Thoracic aorta (tissue), 2 donors: ENCODE results near the gene PHF2. TPM values are rescaled to one million over a fixed set of nuclear protein-coding genes. Genes with fewer than 3 reads are reported as not detected.
"Not testable (repeated sequence)": the region's sequence is repeated elsewhere in the genome, so short reads cannot be mapped to it uniquely, and the experiment has no call there.

Source experiments
- ATAC-seq: fragments of 150-250 bp; one replicate; pipeline ENCODE4 v1.8.0; 2017; ENCODE audit warnings: low read depth; ENCODE audit not compliant: insufficient number of reproducible peaks, low FRiP score
- DNase-seq: peaks from one replicate; pipeline ENCODE4 v3.0.0-alpha.2; 2020; ENCODE audit warnings: low spot score
- H3K27ac ChIP-seq, 2 donors: fragments of 200-600 bp; sonication (generic); 1 replicate in 1 of 2; 2 replicates in 1 of 2; pipeline ENCODE4 v1.5.1; 2016; ENCODE audit warnings: mild to moderate bottlenecking in 2 of 2, moderate library complexity in 2 of 2
- H3K27me3 ChIP-seq: fragments of 200-600 bp; sonication (generic); replicated peaks from 2 replicates; pipeline ENCODE4 v1.6.0; 2016; ENCODE audit warnings: mild to moderate bottlenecking; ENCODE audit not compliant: insufficient read depth
- H3K36me3 ChIP-seq: fragments of 200-600 bp; sonication (generic); one replicate; pipeline ENCODE4 v1.5.1; 2016
- H3K4me1 ChIP-seq, 2 donors: fragments of 200-600 bp; sonication (generic); 1 replicate in 1 of 2; 2 replicates in 1 of 2; pipeline versions ENCODE4 v1.5.1 to v1.6.0; 2016; ENCODE audit warnings: low read depth in 2 of 2, mild to moderate bottlenecking in 1 of 2; ENCODE audit not compliant: control insufficient read depth in 1 of 2
- H3K4me3 ChIP-seq: fragments of 200-600 bp; sonication (generic); 2 replicates; pipeline ENCODE4 v1.5.1; 2016; ENCODE audit warnings: mild to moderate bottlenecking
- H3K9me3 ChIP-seq: fragments of 200-600 bp; sonication (generic); 2 replicates; pipeline ENCODE4 v1.5.1; 2016
- CTCF ChIP-seq: fragments of 200-600 bp; sonication (generic); IDR thresholded peaks from one replicate; pipeline ENCODE4 v1.5.1; 2019; ENCODE audit warnings: antibody characterized with exemption
- total RNA-seq, 2 donors: library from RNA; depleted of rRNA; stranded (reverse); fragments of >200 nt; gene quantifications; one replicate each; pipeline versions ENCODE4 v1.1.0 to v1.2.3, GENCODE V29; 2016

Gene PHF2
- total RNA-seq, 2 donors from 2014 or later = 29.9 to 36.6 TPM

- H3K4me1 ChIP-seq = no peaks in the 10 kb centered on the region
- peaks cover 38% of the 10 kb centered on the region for H3K36me3 ChIP-seq
- no peak overlapping the region for H3K27ac ChIP-seq
- ATAC-seq (no peak), DNase-seq (no peak)
- H3K9me3 ChIP-seq = no peaks in the 10 kb centered on the region
- no peaks in the 10 kb centered on the region for H3K27me3 ChIP-seq
- no peak for TF ChIP-seq CTCF
- H3K4me3 ChIP-seq = no peak overlapping the region
Observed at GRCh38 chr9:93662952-93663572, 86.7 kb downstream of the PHF2 start.

- H3K9me3 ChIP-seq = no peaks in the 10 kb centered on the region
- H3K36me3 ChIP-seq = peaks cover 31% of the 10 kb centered on the region
- no peak for TF ChIP-seq CTCF
- no peak overlapping the region for H3K4me3 ChIP-seq
- no peaks in the 10 kb centered on the region for H3K4me1 ChIP-seq
- DNase-seq (no peak), ATAC-seq (no peak)
- no peaks in the 10 kb centered on the region for H3K27me3 ChIP-seq
- no peak overlapping the region for H3K27ac ChIP-seq
Observed at GRCh38 chr9:93663877-93664548, 87.6 kb downstream of the PHF2 start.

GRCh38 chr9:93664549-93665120 is 88.3 kb downstream of the PHF2 start:
- no peak for ATAC-seq
- Histone ChIP-seq H3K4me1 (no peaks in the 10 kb centered on the region), H3K27ac (no peak overlapping the region), H3K36me3 (peaks cover 26% of the 10 kb centered on the region), H3K9me3 (no peaks in the 10 kb centered on the region), H3K4me3 (no peak overlapping the region), H3K27me3 (no peaks in the 10 kb centered on the region)
- no peak for DNase-seq
- TF ChIP-seq CTCF = no peak

- no peak for TF ChIP-seq CTCF
- H3K4me3 ChIP-seq = no peak overlapping the region
- H3K4me1 ChIP-seq = no peaks in the 10 kb centered on the region
- ATAC-seq (no peak), DNase-seq (no peak)
- no peak overlapping the region for H3K27ac ChIP-seq
- no peaks in the 10 kb centered on the region for H3K27me3 ChIP-seq
- peaks cover 23% of the 10 kb centered on the region for H3K36me3 ChIP-seq
- no peaks in the 10 kb centered on the region for H3K9me3 ChIP-seq
Observed at GRCh38 chr9:93665128-93665636, 88.8 kb downstream of the PHF2 start.

- no peaks in the 10 kb centered on the region for H3K9me3 ChIP-seq
- H3K36me3 ChIP-seq = peaks cover 18% of the 10 kb centered on the region
- DNase-seq = no peak
- no peak overlapping the region for H3K4me3 ChIP-seq
- H3K27me3 ChIP-seq = no peaks in the 10 kb centered on the region
- TF ChIP-seq CTCF = no peak
- ATAC-seq = no peak
- H3K27ac ChIP-seq = no peak overlapping the region
- H3K4me1 ChIP-seq = no peaks in the 10 kb centered on the region
Observed at GRCh38 chr9:93665637-93666438, 89.5 kb downstream of the PHF2 start.

GRCh38 chr9:93666439-93666784 is 90.0 kb downstream of the PHF2 start:
- ATAC-seq, H3K4me1 ChIP-seq, H3K27ac ChIP-seq, H3K4me3 ChIP-seq, H3K27me3 ChIP-seq, H3K9me3 ChIP-seq, DNase-seq: not testable (repeated sequence)
- H3K36me3 ChIP-seq = peaks cover 13% of the 10 kb centered on the region
